HG03280 (cell line): Measurements from ENCODE around the gene ZNF134.

Source experiments
- ATAC-seq: cut with Tn5 transposase; IDR thresholded peaks from one replicate; pipeline ENCODE4 v1.9.1; 2021; ENCODE audit warnings: mild to moderate bottlenecking, moderate library complexity; ENCODE audit not compliant: unreplicated experiment

The ZNF134 gene

GRCh38 chr19:57637379-57637778 lies 23.3 kb downstream of the ZNF134 start:
- ATAC-seq = no peak

- no peak for ATAC-seq
These were observed 27.7 kb downstream of the ZNF134 start for GRCh38 chr19:57641715-57642234.

DNA sequence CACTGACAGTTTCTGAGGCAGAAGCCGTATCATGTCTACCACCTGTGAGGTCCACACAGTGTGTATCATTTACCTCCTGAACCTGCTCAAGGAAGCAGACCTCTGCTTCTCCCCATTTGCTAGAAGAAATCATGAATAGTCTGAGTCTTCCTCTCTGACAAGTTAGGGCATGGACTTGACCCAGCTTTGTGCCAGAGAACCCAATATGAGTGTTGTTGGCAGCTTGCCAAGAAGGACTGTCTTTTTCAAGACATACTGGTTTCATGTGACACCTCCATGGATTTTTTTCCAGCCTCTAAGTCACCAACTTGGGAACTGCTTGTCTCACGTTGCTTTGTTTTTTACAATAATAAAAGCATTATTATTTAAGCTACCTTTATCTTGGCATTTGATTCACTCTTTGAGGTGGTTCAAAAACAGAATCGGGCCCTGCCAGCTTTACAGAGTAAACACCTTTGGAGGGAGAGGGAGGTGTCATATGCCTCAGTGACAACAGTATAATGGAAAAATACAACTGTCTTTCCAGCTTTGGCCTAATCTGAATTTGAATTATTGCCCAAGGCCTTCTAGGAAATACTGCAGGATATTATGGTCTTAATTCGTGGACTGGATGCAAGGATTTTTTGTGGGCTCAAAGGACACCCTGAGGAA lies 28.5 kb downstream of the ZNF134 start:
- ATAC-seq = no peak

GRCh38 chr19:57643734-57644133 lies 29.7 kb downstream of the ZNF134 start:
- ATAC-seq = no peak

GRCh38 chr19:57648331-57649003 lies 34.4 kb downstream of the ZNF134 start:
- no peak for ATAC-seq

DNA sequence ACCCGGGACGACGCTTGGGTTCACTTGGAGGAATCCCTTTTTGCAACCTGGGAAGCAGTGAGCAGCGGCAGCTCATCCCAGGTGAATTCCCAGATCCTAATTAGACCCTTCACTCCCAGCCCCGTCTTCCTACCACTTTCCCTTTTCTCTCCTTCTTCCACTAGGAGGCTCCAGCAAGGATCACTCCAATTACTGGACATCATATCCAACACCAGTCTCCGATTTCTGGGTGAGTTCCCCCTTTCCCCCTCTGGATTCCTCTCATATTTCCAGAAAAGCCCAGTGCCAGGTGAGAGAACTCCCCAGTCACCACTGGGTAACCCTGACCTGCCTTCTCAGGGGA lies 37.6 kb downstream of the ZNF134 start:
- ATAC-seq = no peak

GRCh38 chr19:57653689-57654088 lies 39.6 kb downstream of the ZNF134 start:
- no peak for ATAC-seq

DNA sequence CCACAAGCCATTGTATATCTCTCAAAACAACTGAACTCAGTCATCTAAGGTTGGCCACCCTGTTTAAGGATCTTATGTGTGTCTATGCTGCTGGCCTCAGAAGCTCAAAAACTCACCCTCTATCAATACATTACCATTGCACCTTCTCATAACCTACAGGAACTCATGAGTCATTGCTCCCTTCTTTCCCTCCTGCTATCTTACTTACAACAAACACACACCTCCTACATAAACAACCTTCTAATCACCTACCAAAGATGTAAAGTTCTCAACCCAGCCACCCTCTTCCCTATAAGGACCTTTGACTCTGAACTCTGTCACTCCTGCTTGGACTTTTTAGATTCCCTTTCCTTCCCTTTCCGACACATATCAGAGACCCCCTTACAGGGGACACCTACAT lies 41.4 kb downstream of the ZNF134 start:
- ATAC-seq = no peak

DNA sequence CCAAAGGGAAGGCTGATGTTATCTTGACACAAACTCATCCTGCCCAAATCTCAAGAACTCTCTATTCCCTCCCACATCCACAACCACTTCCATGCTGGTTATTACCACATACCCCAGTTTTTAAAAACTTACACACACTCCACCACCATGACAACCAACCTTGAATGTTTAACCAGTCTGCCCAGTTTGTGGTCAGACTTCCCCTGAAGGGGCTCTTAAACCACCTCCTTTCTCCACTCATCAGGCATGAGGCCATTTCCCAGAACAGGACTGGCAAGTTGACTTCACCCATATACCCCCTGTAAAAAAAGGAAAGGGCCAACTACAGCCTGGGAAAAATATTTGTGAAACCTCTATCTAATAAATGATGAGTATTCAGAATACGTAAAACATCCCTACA lies 42.3 kb downstream of the ZNF134 start:
- ATAC-seq = no peak

DNA sequence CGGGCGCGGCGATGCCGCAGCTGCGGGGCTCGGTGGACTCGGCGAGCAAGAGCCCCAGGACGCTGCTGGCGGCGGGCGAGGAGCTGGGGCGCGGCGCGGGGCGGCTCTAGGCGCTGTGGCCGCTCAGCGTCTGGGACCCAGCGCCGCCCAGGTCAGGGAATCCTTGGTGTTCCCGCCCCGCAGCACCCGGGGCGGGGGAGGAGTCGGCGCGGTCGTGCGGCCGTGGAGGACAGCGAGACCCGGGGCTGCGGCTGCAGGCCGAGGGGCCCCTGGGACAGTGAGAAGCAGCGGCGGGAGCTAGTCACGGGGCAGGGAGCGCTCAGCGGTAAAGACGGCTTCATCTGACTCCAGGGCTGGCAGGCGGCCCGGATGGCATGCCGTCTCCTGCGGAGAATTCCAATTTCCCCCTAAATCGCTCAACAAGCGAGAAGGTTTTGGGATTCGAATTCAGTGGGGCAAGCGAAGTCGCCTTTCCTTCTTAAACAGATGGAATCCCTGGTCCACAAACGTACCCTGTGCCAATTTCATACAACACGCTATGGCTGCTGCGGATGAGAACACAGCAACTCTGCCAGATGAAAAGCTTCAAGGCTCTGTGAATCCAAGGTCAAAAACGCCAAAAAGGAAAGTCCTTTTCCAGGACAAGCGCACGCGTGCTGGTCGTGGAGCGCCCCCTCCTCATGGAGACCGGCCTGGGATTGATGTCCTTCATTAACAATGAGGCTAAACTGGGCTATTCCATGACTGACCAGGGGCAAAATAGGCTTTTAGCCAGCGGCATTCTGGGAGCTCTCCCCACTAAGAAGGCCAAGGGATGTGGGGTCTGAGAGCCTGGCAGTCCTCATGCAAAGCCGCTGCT lies 50.5 kb downstream of the ZNF134 start:
- ATAC-seq = no peak

- no peak for ATAC-seq
These were observed 51.3 kb downstream of the ZNF134 start for GRCh38 chr19:57665261-57665806.

DNA sequence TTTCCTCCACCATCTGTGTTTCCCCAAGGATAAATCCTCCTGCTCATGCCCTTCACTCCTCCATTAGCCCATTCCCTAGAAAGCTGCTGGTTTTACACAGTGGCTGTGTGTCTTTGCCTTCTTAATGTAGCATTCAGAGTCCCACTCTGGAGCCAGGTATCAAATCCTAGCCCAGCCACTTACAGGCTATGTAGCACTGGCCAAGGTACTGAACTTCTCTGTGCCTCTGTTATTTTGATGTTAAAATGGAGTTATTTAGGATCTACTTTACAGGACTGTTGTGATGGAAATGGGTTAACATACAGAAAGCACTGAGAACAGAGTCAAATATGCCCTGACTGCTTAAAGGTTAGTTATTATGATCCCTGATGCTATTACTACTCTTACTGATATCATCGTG lies 53.2 kb downstream of the ZNF134 start:
- no peak for ATAC-seq

DNA sequence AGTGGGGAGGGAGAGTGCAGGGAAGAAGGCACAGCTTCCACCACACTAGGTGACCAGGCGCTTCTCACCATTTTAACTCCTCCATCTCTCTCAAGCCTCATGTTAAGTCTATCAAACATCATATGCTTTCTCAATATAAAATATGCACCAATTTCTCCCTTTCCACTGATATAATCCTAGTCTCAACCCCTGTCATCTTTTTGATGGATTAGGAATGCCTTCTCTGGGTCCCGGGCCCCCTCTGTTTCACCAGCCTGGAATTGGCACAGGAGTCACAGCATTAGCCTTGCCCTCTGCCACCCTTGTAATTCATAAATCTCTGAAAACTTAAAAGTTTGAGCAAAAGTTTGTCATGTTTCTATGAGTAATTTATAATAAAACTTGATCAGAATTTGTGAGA lies 54.6 kb downstream of the ZNF134 start, which contains the start of gene ZSCAN4:
TSS of gene ZSCAN4 (plus strand) at position 301 of the 400 bp plus-strand sequence. CDS start 7,211 bp downstream, outside the sequence.
- ATAC-seq = no peak

- ATAC-seq = no peak
These were observed 57.3 kb downstream of the ZNF134 start for GRCh38 chr19:57671124-57671895.

GRCh38 chr19:57672466-57672865 lies 58.4 kb downstream of the ZNF134 start:
- no peak for ATAC-seq
